HUES64 (cell line): Measurements from ENCODE around the gene COL5A1.
"Not testable (repeated sequence)": the region's sequence is repeated elsewhere in the genome, so short reads cannot be mapped to it uniquely, and the experiment has no call there.

Source experiments
- H3K27ac ChIP-seq: 2 replicates; pipeline ENCODE4 v1.7.0; 2013; ENCODE audit warnings: low read depth, low read length, inconsistent platforms
- H3K27me3 ChIP-seq: 2 replicates; pipeline ENCODE4 v1.6.1; 2013; ENCODE audit warnings: mild to moderate bottlenecking, low read length; ENCODE audit not compliant: insufficient read depth
- H3K36me3 ChIP-seq: 2 replicates; pipeline ENCODE4 v1.6.1; 2013; ENCODE audit warnings: mild to moderate bottlenecking, low read length; ENCODE audit not compliant: insufficient read depth
- H3K4me1 ChIP-seq: 2 replicates; pipeline ENCODE4 v1.6.1; 2013; ENCODE audit warnings: mild to moderate bottlenecking, low read length, moderate library complexity; ENCODE audit not compliant: insufficient read depth
- H3K4me3 ChIP-seq: 2 replicates; pipeline ENCODE4 v1.5.1; 2013; ENCODE audit warnings: mild to moderate bottlenecking, low read length, moderate library complexity
- H3K9ac ChIP-seq: 2 replicates; pipeline ENCODE4 v1.6.1; 2013; ENCODE audit warnings: mild to moderate bottlenecking, low read depth, low read length
- H3K9me3 ChIP-seq: 2 replicates; pipeline ENCODE4 v1.6.1; 2013; ENCODE audit warnings: low read depth, low read length; ENCODE audit not compliant: insufficient read depth
- whole genome bisulfite sequencing: fragments of 150-250, 120-280 bp; methylation state at CpG from one replicate; pipeline ENCODE4 v1.1.7; 2013; ENCODE audit warnings: missing lambda C conversion rate; 5-methylcytosine and 5-hydroxymethylcytosine counted together

COL5A1 gene

DNA sequence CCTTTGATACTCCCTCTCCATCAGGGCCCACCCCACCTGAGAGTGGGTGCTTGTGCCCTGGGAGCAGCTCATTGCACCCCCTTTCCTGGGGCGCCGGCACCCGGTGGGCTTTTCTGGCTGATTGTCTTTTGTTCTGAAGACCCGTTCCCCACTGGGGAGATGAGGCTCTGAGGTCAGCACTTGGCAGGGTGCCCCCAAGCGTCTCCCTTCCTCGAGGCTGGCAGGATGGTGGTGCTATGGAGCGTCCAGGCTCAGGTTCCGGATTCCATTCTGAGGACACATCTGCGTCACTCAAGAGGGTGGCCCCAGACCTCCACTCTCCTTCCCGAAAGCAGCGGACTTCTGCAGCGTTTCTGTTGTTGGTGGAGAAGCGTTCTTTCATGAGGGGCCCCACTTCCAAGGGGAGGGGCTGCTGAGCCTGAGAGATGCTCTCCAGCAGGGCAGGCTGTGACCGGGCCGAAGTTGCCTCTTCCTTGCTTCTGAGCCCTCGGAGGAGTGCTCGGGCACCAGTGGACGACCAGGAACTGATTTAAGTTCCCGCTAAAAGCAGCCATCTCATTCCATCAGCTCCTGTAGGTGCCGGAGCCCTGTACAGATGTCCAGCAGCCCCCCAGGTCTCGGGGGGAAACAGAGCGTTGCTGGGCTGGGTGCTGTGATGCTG is 42.2 kb downstream of the COL5A1 start:
- H3K9me3 ChIP-seq: no peaks in the 10 kb centered on the region
- H3K4me1 ChIP-seq: no peaks in the 10 kb centered on the region
- no peaks in the 10 kb centered on the region for H3K27me3 ChIP-seq
- H3K4me3 ChIP-seq: no peak overlapping the region
- no peak overlapping the region for H3K9ac ChIP-seq
- H3K36me3 ChIP-seq: no peaks in the 10 kb centered on the region
- no peak overlapping the region for H3K27ac ChIP-seq
- WGBS: 94% methylated on average over 22 of the region's 22 CpGs

DNA sequence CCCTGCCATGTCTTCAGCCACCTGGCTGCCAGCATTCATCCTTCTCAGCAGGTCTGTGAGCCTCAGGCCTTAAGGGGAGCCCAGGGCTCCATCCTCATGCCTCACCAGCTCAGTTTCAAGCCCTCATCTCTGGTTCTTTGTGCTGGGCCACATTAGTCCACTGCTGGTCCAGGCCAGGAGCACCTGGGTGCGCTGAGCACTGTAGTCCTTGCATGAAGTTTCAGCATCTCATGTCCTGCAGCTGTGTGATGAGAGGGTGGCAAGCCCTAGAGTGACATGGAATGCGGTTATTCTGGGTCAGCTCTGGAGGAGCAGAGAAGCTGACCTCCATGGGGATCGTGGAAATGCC is 42.7 kb downstream of the COL5A1 start:
- Histone ChIP-seq H3K27me3 (no peaks in the 10 kb centered on the region), H3K36me3 (no peaks in the 10 kb centered on the region), H3K4me3 (no peak overlapping the region), H3K9me3 (no peaks in the 10 kb centered on the region), H3K4me1 (no peaks in the 10 kb centered on the region), H3K27ac (no peak overlapping the region), H3K9ac (no peak overlapping the region)
- WGBS: 95% methylated on average over 3 of the region's 3 CpGs

DNA sequence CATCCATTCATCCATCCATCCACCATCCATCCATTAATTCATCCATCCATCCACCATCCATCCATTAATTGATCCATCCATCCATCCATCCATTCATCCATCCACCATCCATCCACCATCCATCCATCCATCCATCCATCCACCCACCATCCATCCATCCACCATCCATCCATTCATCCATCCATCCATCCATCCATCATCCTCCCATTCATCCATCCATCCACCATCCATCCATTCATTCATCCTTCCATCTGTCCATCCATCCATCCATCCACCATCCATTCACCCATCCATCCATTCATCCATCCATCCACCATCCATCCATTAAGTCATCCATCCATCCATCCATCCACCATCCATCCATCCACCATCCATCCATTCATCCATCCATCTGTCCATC is 43.3 kb downstream of the COL5A1 start:
- not testable (repeated sequence) for H3K36me3 ChIP-seq, H3K4me1 ChIP-seq, H3K4me3 ChIP-seq, H3K9me3 ChIP-seq, H3K9ac ChIP-seq, H3K27me3 ChIP-seq, H3K27ac ChIP-seq

DNA sequence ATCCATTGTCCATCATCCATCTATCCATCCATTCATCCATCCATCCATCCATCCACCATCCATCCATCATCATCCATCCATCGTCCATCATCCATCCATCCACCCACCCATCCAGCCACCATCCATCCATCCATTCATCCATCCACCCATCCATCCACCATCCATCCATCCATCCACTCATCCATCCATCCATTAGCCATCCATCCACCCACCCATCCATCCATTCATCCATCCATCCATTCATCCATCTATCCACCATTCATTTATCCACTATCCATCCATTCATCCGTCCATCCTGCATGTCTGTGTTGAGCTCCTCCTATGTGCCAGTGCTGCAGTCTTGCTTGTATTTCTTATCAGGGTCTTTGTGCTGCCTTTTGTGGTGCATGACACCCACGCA is 44.2 kb downstream of the COL5A1 start:
- H3K27ac ChIP-seq: no peak overlapping the region
- H3K4me1 ChIP-seq: no peaks in the 10 kb centered on the region
- H3K36me3 ChIP-seq: no peaks in the 10 kb centered on the region
- no peak overlapping the region for H3K4me3 ChIP-seq
- 93% methylated on average over 3 of the region's 3 CpGs for WGBS
- no peaks in the 10 kb centered on the region for H3K9me3 ChIP-seq
- H3K9ac ChIP-seq: no peak overlapping the region
- H3K27me3 ChIP-seq: no peaks in the 10 kb centered on the region

DNA sequence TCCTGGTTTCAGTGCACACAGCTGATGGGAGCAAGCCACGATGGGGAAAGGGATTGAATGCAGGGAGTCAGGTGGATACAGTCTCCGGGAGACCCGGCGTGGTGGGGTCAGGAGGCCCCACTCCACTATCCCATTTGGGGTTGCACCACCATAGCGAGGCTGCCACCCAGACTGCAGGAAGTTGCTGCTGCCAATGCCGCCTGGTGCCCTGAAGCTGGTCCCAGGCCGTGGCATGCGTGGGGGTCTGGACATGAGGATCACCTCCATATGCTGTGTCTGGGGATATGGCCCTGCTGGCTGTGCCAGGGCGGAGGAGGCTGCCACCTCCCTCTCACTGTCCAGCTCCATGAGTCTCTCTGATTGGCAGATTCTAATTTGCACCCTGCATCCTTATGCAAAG is 45.3 kb downstream of the COL5A1 start:
- no peak overlapping the region for H3K9ac ChIP-seq
- H3K27me3 ChIP-seq: no peaks in the 10 kb centered on the region
- no peaks in the 10 kb centered on the region for H3K36me3 ChIP-seq
- no peak overlapping the region for H3K27ac ChIP-seq
- no peak overlapping the region for H3K4me3 ChIP-seq
- 84% methylated on average over 9 of the region's 9 CpGs for WGBS
- H3K4me1 ChIP-seq: no peaks in the 10 kb centered on the region
- H3K9me3 ChIP-seq: no peaks in the 10 kb centered on the region

DNA sequence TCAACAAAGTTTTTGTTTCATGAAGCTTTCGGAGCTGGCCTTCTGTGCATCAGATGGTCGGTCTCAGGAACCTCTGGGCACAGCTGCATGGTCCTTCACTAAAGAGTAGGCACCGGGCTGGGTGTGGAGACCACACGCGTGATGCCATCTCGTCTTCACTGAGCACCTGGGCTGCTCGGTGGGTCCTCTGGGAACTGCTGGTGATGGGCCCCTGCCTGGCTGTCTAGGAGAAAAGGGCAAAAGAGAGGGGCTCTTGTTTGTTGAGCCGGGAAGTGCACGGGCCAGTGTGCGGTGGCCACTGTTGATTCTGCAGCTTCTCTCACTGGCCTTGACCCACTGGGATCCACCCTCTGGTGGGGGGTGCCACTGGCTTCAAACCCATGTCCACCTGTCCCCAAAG is 46.0 kb downstream of the COL5A1 start:
- H3K9ac ChIP-seq: no peak overlapping the region
- no peaks in the 10 kb centered on the region for H3K4me1 ChIP-seq
- no peak overlapping the region for H3K27ac ChIP-seq
- 95% methylated on average over 10 of the region's 10 CpGs for WGBS
- H3K4me3 ChIP-seq: no peak overlapping the region
- no peaks in the 10 kb centered on the region for H3K9me3 ChIP-seq
- H3K27me3 ChIP-seq: no peaks in the 10 kb centered on the region
- no peaks in the 10 kb centered on the region for H3K36me3 ChIP-seq

DNA sequence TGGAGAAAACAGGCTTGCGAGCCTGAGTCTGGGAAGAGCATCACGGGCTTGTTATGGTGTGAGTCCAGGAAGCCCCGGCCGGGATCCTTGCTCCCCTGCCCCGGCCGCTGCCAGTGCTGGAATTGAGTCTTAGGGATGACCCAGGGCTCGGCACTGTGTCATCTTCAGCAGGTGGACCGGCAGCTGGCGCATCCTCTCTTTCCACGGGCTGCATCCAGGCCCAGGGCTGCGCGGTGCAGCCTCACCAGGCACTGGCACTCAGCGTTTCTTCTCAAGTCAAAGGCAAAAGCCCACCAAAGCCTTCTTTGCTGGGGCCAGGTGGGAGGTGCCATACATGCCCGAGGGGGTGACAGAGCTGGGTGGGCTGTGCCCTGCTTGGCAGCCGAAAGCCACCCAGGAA is 46.6 kb downstream of the COL5A1 start:
- 95% methylated on average over 15 of the region's 15 CpGs for WGBS
- no peak overlapping the region for H3K9ac ChIP-seq
- H3K36me3 ChIP-seq: no peaks in the 10 kb centered on the region

DNA sequence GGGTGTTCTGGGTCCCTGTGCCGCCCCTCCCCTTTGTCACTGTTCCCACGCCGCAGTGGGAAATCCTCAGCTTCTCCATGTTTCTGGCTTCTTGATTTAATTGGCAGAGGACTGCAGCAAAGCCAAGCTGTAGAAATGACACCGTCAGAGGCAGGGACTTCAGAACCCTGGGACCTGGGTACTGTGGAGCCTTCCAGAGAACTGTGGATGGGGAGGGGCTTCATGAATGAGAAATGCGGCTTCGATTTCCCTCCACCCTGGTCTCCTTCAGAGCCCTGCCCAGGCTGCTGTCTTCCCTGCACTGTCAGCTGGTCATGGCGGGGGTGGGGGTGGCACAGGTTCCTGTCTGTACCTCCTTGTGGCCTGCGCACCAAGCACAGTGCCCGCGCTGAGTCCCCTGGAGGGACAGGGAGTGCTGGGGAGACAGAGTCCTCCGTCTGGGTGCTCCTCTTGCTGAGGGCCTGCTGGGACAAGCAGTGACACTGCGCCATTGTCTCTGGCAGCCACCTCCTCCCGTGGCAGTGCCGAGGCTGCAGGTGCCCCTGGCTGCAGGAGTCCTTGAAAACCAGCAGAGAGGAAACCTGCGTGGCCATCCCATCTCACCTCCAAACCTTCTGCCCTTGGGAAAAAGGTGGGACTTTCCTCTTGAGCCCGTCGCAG is 47.2 kb downstream of the COL5A1 start:
- no peak overlapping the region for H3K4me3 ChIP-seq
- H3K9me3 ChIP-seq: no peaks in the 10 kb centered on the region
- H3K4me1 ChIP-seq: no peaks in the 10 kb centered on the region
- no peak overlapping the region for H3K9ac ChIP-seq
- H3K36me3 ChIP-seq: no peaks in the 10 kb centered on the region
- no peak overlapping the region for H3K27ac ChIP-seq
- WGBS: 90% methylated on average over 17 of the region's 17 CpGs
- H3K27me3 ChIP-seq: no peaks in the 10 kb centered on the region

More for the DNA sequence above, 46.6 kb downstream of the COL5A1 start:
- no peak overlapping the region for H3K27ac ChIP-seq
- H3K4me3 ChIP-seq: no peak overlapping the region
- no peaks in the 10 kb centered on the region for H3K4me1 ChIP-seq
- H3K27me3 ChIP-seq: no peaks in the 10 kb centered on the region
- no peaks in the 10 kb centered on the region for H3K9me3 ChIP-seq

DNA sequence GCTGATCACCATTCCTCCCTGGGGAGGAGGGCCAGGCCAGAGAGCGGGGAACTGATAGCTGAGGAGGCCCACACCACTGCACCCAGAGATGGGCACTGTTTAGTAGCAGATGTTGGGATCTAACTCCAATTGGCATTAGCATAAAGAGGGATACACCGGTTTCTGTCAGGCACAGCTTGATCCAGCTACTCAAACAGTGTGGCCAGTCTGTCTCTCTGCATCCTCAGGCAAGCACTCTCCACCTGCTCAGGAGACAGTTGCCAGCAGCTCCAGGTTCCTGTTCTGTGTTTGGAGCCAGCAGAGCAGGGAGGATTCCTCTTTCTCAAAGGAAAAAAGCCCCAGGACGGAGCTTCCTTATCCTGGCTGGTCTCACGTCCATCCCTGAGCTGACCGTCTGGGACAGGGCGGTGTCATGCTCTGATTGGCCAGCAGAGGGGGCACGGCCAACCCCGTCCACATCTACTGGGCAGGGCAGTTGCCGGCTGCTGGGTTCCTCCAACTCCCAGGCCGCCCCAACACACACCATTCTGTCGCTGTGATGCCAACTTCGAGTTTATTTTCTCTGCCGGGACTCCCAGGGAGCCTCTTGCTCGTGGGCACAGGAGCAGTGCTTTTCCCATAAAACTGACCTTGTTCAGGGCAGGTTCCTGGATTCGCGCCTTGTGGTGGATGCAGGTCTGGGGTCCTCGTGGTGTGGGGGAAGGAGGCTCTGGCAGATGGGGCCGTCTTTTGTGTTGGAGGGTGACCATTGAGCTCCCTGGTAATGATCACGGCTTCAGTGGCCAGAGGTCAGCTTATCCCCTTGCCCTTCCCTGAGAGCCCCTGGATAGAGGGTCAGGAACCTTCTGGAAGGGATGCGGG is 47.9 kb downstream of the COL5A1 start:
- Histone ChIP-seq H3K4me1 (no peaks in the 10 kb centered on the region), H3K27ac (no peak overlapping the region), H3K4me3 (no peak overlapping the region), H3K27me3 (no peaks in the 10 kb centered on the region), H3K9me3 (no peaks in the 10 kb centered on the region), H3K9ac (no peak overlapping the region), H3K36me3 (no peaks in the 10 kb centered on the region)
- WGBS: 56% methylated on average over 20 of the region's 20 CpGs

DNA sequence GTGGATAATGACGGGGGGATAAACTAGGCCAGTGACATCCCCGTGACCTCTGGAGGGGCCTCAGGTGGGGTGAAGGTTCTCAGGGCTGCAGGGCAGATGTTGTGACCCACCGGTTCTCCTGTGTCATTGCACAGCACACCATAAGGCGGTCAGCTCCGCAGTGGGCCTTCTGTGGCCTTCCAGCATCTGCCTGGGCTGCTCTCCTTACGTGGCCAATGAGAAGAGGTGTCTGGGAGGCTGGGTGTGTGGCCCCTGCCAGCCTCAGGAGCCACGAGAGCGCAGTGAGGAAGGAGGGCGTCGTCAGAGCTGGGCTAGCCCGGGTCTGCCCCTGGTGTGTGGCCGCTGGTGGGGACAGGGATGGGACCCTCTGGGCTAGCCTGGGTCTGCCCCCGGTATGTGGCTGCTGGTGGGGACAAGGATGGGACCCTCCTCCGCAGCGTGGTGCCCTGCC is 48.7 kb downstream of the COL5A1 start:
- whole genome bisulfite sequencing: 74% methylated on average over 15 of the region's 15 CpGs
- no peak overlapping the region for H3K9ac ChIP-seq
- no peaks in the 10 kb centered on the region for H3K4me1 ChIP-seq
- H3K27ac ChIP-seq: no peak overlapping the region
- H3K4me3 ChIP-seq: no peak overlapping the region
- H3K27me3 ChIP-seq: no peaks in the 10 kb centered on the region
- H3K36me3 ChIP-seq: no peaks in the 10 kb centered on the region
- H3K9me3 ChIP-seq: no peaks in the 10 kb centered on the region

DNA sequence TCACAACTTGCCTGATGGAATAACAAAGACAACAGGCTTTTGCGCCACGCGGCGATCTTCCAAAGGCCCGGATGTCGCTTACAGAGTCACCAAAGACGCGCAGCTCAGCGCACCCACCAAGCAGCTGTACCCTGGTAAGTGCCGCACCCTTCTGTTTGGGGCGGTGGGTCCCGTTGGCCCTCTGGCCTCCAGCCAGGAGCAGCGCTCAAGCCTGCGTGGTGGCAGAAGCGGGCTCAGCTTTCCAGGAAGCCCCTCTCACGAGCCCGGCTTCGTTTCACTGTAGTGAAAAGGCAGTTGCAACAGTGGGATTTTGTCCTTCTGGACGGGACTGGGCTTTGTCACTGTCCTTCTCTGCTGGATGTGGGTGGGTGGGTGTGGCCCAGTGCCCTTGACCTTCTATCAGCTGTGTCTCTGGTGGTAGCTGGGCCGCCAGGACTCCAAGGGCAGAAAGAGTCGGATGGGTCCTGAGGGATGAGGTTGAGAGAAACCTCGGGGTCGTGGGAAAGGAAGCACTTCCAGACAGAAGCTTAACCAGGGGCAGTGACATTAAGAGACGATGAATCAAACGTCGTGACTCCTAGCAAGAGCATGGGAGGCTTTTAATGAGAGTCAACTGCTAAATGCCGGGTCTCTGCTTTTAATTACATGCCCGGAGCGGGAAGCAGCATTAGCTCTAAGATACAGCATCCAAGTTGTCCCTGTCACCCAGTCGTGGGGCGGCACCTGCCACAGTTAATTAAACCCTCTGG is 49.5 kb downstream of the COL5A1 start:
- Histone ChIP-seq H3K9ac (no peak overlapping the region), H3K27ac (no peak overlapping the region), H3K27me3 (no peaks in the 10 kb centered on the region), H3K4me1 (no peaks in the 10 kb centered on the region), H3K36me3 (no peaks in the 10 kb centered on the region), H3K4me3 (no peak overlapping the region), H3K9me3 (no peaks in the 10 kb centered on the region)
- WGBS: 94% methylated on average over 31 of the region's 31 CpGs
